Esophagus squamous epithelium (tissue), 5 donors: Measurements from ENCODE around the gene FBXO2. TPM values are rescaled to one million over a fixed set of nuclear protein-coding genes. Genes with fewer than 3 reads are reported as not detected.

Experiments used
- DNase-seq: peaks from one replicate; lab custom pipeline; 2025; lab: John Stamatoyannopoulos, UW
- H3K27ac ChIP-seq, 4 donors: fragments of 200-600 bp; sonication (generic); one replicate each; pipeline ENCODE4 v1.5.1; 2016 to 2019; ENCODE audit warnings: mild to moderate bottlenecking in 1 of 4
- H3K27me3 ChIP-seq, 4 donors: fragments of 200-600 bp; sonication (generic); 1 replicate in 3 of 4; 2 replicates in 1 of 4; pipeline versions ENCODE4 v1.5.1 to v1.6.0; 2017 to 2021; ENCODE audit warnings: antibody characterized with exemption in 1 of 4
- H3K36me3 ChIP-seq, 3 donors: fragments of 200-600 bp; sonication (generic); one replicate each; pipeline ENCODE4 v1.5.1; 2016 to 2019
- H3K4me1 ChIP-seq, 3 donors: fragments of 200-600 bp; sonication (generic); one replicate each; pipeline ENCODE4 v1.5.1; 2017 to 2019
- H3K4me3 ChIP-seq, 4 donors: fragments of 200-600 bp; sonication (generic); 1 replicate in 3 of 4; 2 replicates in 1 of 4; pipeline ENCODE4 v1.5.1; 2016 to 2019; ENCODE audit warnings: mild to moderate bottlenecking in 2 of 4, moderate library complexity in 1 of 4
- H3K9me3 ChIP-seq, 3 donors: fragments of 200-600 bp; sonication (generic); one replicate each; pipeline ENCODE4 v1.5.1; 2016 to 2019
- POLR2A ChIP-seq, 4 donors: fragments of 450-650 bp; IDR thresholded peaks; one replicate each; pipeline ENCODE4 v1.6.1; 2017; ENCODE audit warnings: antibody characterized with exemption in 4 of 4, mild to moderate bottlenecking in 4 of 4, moderate library complexity in 3 of 4
- WGBS, 2 donors: methylation state at CpG; one replicate each; pipeline ENCODE4 v1.1.5; 2018; 5-methylcytosine and 5-hydroxymethylcytosine counted together
- intact Hi-C: fragments of 100-400 bp; cut with DNase I; formaldehyde crosslinking; loops from one replicate; pipeline ENCODE4 v1.15.0; 2022
- total RNA-seq, 4 donors: library from RNA; depleted of rRNA; stranded (reverse); fragments of >200 nt; gene quantifications; one replicate each; pipeline ENCODE4 v1.1.0, GENCODE V29; 2016
- TF ChIP-seq, protein P1 (sequence below), 6 experiments: fragments of 450-650 bp in 4 of 6; fragments of 200-600 bp in 2 of 6; sonication (generic) in 2 of 6; IDR thresholded peaks; one replicate each; pipeline ENCODE4 v1.5.1; 2016 to 2019; ENCODE audit warnings: antibody characterized with exemption in 6 of 6, mild to moderate bottlenecking in 4 of 6, moderate library complexity in 4 of 6
- donor health status: DM: yes; HTN: yes; CAD: no.

FBXO2 gene
- total RNA-seq, 4 donors from 2014 or later = 2.6 to 13.6 (median 8.0) TPM

DNA sequence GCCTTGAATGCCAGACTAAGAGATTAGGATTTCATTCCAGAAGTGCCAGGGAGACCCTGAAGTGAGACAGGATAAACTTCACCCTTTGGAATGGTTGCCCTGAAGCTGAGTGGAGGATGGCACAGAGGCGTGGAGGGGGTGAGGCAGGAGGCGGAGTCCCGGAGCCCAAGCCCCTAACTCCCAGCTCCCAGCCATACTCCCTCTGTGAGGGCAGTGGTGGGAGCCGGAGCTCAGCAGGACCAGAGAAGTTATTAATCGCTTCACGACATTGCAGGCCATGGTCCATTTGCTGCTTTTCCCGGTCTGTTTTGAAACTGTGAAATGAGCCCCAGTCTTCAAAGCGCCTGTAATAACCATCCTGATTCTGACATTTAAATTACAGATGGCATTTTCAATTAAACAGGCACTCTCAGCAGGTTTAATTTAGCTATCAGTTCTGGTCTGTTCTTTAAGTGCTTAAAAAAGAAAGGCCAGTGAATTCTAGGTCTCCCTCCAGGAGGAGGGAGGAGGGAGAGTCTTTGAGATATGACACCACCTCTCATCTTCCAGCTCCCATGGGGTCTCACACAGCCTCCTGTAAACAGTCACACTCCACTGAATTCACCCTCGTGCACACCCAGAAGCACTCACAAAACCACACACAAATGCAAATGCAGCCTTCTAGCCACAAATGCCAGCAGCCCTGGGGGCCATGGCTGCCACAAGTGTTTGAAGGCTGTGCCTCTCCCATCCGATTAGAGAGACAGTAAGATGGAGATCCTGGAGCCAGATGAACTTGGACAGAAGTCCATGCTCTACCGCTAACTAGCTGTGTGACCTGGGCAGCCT, 19.6 kb downstream of the FBXO2 start:
- H3K27me3 ChIP-seq = peaks cover 0 to 90% (median 0%) of the 10 kb centered on the region in 4 donors
- 75 to 81% methylated on average over 10 to 11 of the region's 11 CpGs for WGBS, 2 donors
- intact Hi-C loops = no loop called here

DNA sequence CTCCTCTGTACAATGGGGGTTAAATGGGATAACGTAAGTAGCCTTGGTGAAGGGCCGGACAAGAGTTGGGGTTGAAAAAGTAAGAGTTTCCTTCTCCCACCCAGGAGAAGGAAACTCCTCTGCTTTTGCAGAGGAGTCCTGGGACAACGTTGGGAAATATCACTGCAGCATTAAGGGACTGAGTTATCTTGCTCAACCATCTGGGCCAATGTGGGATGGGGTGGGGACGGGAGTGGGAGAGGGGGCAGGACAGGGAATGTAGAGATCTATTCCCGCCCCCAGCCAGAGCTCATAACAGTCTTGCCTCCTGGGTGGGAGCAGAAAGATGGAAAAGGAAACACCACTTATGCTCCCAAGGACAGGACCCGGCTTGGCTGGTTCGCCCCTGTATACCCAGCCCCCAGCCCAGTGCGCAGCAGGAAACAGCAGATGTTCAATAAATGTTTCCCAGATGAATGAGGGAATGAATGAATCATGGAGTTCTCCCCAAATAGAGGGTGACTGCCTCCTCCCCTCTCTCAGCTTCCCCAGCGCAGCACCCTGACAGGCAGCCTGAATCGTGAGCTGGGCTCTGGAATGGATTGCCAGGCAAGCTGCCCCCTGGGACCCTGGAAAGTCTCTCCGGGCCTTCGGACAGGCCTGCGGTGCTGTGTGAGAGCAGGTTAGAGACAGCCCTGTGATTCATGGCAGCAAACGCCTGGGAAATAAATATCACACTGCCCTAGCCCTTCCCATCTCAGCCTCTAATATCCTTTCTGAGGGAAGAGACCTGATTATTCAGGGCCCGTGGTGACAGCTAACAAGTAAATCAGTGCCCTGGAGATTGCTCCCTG, 24.8 kb downstream of the FBXO2 start:
- no peak for DNase-seq
- no peak overlapping the region for H3K4me3 ChIP-seq
- TF ChIP-seq POLR2A (IDR thresholded peaks at IDR 0.05) = no peak
- TF ChIP-seq, protein P1, sequence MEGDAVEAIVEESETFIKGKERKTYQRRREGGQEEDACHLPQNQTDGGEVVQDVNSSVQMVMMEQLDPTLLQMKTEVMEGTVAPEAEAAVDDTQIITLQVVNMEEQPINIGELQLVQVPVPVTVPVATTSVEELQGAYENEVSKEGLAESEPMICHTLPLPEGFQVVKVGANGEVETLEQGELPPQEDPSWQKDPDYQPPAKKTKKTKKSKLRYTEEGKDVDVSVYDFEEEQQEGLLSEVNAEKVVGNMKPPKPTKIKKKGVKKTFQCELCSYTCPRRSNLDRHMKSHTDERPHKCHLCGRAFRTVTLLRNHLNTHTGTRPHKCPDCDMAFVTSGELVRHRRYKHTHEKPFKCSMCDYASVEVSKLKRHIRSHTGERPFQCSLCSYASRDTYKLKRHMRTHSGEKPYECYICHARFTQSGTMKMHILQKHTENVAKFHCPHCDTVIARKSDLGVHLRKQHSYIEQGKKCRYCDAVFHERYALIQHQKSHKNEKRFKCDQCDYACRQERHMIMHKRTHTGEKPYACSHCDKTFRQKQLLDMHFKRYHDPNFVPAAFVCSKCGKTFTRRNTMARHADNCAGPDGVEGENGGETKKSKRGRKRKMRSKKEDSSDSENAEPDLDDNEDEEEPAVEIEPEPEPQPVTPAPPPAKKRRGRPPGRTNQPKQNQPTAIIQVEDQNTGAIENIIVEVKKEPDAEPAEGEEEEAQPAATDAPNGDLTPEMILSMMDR (IDR thresholded peaks at IDR 0.05) = no peak
- H3K36me3 ChIP-seq = no peaks in the 10 kb centered on the region
- peaks cover 0 to 92% (median 0%) of the 10 kb centered on the region in 4 donors for H3K27me3 ChIP-seq
- H3K27ac ChIP-seq = no peak overlapping the region
- H3K4me1 ChIP-seq = no peaks in the 10 kb centered on the region
- no peaks in the 10 kb centered on the region for H3K9me3 ChIP-seq
- 58 to 59% methylated on average over 5 of the region's 15 CpGs for WGBS, 2 donors
- intact Hi-C loops = no loop called here

More for the DNA sequence above, 19.6 kb downstream of the FBXO2 start:
- no peak for DNase-seq
- no peak overlapping the region for H3K4me3 ChIP-seq
- no peak for TF ChIP-seq POLR2A (IDR thresholded peaks at IDR 0.05)
- TF ChIP-seq, protein P1 (IDR thresholded peaks at IDR 0.05) = no peak
- H3K27ac ChIP-seq = no peak overlapping the region
- no peaks in the 10 kb centered on the region for H3K4me1 ChIP-seq
- no peaks in the 10 kb centered on the region for H3K9me3 ChIP-seq
- H3K36me3 ChIP-seq = no peaks in the 10 kb centered on the region

DNA sequence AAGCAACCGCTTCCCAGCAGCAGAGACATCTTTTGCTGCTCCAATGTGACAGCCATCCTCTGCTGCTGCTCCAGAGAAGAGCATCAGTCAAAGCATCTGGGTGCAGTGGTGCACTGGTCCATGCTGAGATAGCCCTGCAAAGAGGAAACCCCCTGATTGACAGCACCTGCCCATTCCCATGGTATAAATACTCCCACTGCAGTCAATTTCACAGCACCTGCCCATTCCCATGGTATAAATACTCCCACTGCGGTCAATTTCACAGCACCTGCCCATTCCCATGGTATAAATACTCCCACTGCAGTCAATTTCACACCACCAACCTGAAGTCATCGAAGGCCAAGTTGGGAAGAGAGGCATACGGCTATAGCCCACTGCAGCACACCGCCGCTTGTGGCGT, 25.5 kb downstream of the FBXO2 start:
- Histone ChIP-seq H3K4me1 (no peaks in the 10 kb centered on the region), H3K36me3 (no peaks in the 10 kb centered on the region), H3K9me3 (no peaks in the 10 kb centered on the region), H3K4me3 (no peak overlapping the region), H3K27ac (no peak overlapping the region), H3K27me3 (peaks cover 0 to 89% (median 0%) of the 10 kb centered on the region in 4 donors)
- DNase-seq = no peak
- WGBS, 2 donors = 88 to 89% methylated on average over 1 to 7 of the region's 7 CpGs
- TF ChIP-seq, protein P1 (IDR thresholded peaks at IDR 0.05) = no peak
- no peak for TF ChIP-seq POLR2A (IDR thresholded peaks at IDR 0.05)
- intact Hi-C loops = no loop called here

DNA sequence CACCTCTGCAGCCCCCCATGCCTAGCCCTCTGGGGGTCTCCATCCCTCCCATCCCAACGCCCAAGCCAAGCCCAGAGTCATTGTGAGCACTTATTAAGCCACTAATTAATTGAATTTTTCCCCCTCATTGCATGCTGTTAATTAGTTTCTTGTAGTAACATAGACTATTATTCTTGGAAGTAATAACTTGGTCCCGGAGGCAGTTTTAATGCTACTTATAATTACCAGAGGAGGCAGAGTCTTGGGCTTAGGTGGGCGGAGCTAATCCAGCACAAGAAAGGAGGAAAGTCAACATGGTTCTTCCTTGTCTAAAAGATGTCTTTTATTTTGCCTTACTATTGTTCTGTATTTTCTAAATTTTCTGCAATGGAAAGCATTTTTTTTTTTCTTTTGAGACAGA, 27.7 kb downstream of the FBXO2 start:
- no peak for DNase-seq
- peaks cover 0 to 87% (median 0%) of the 10 kb centered on the region in 4 donors for H3K27me3 ChIP-seq
- H3K36me3 ChIP-seq = no peaks in the 10 kb centered on the region
- H3K9me3 ChIP-seq = no peaks in the 10 kb centered on the region
- H3K4me3 ChIP-seq = no peak overlapping the region
- H3K4me1 ChIP-seq = no peaks in the 10 kb centered on the region
- TF ChIP-seq, protein P1 (IDR thresholded peaks at IDR 0.05) = no peak
- TF ChIP-seq POLR2A (IDR thresholded peaks at IDR 0.05) = no peak
- 45 to 57% methylated on average over 3 of the region's 3 CpGs for WGBS, 2 donors
- H3K27ac ChIP-seq = no peak overlapping the region
- intact Hi-C loops = no loop called here

DNA sequence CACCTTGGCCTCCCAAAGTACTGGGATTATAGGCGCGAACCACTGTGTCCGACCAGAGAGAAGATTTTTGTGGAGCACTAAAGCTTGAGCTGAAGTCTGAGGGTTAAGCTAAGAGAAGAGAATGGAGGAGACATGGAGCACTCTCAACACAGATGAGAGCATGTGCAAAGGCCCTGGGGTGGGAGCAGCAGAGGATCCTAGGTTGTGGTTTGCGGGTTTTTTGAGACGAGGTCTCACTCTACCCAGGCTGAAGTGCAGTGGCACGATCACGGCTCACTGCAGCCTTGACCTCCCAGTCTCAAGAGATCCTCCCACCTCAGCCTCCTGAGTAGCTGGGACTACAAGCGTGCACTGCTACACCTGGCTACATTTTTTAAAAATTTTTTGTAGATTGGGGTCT, 30.5 kb downstream of the FBXO2 start:
- H3K27ac ChIP-seq = no peak overlapping the region
- intact Hi-C loops = no loop called here
- no peaks in the 10 kb centered on the region for H3K36me3 ChIP-seq
- 90 to 91% methylated on average over 5 to 6 of the region's 8 CpGs for WGBS, 2 donors
- TF ChIP-seq, protein P1 (IDR thresholded peaks at IDR 0.05) = no peak
- TF ChIP-seq POLR2A (IDR thresholded peaks at IDR 0.05) = no peak
- DNase-seq = no peak
- H3K4me3 ChIP-seq = no peak overlapping the region
- H3K9me3 ChIP-seq = no peaks in the 10 kb centered on the region
- H3K27me3 ChIP-seq = peaks cover 0 to 89% (median 0%) of the 10 kb centered on the region in 4 donors
- no peaks in the 10 kb centered on the region for H3K4me1 ChIP-seq
